GM23338 (cell line): Measurements from ENCODE around the gene LMF1. TPM values are rescaled to one million over a fixed set of nuclear protein-coding genes. Genes with fewer than 3 reads are reported as not detected.

Source experiments
- ATAC-seq: fragments of 200-7000 bp; cut with Tn5 transposase; 3 replicates; pipeline ENCODE4 v1.9.1; 2020
- DNase-seq: peaks from one replicate; pipeline ENCODE4 v3.0.0-alpha.2; 2015; ENCODE audit warnings: low spot score
- H2AFZ ChIP-seq: fragments of 200-600 bp; sonication (generic); 2 replicates; pipeline ENCODE4 v1.8.0; 2016; ENCODE audit warnings: antibody characterized with exemption, mild to moderate bottlenecking, moderate library complexity
- H3F3A ChIP-seq: fragments of 200-600 bp; sonication (generic); replicated peaks from 2 replicates; pipeline ENCODE4 v1.8.0; 2017; ENCODE audit warnings: antibody characterized with exemption, mixed run types, low read depth
- H3K27ac ChIP-seq: fragments of 200-600 bp; sonication (generic); 2 replicates; pipeline ENCODE4 v1.6.1; 2016; ENCODE audit warnings: low read depth
- H3K27me3 ChIP-seq: fragments of 200-600 bp; sonication (generic); 2 replicates; pipeline ENCODE4 v1.8.0; 2016; ENCODE audit warnings: mild to moderate bottlenecking, mixed run types, moderate library complexity; ENCODE audit not compliant: insufficient read depth
- H3K36me3 ChIP-seq: fragments of 200-600 bp; sonication (generic); 2 replicates; pipeline ENCODE4 v1.8.0; 2016; ENCODE audit warnings: mild to moderate bottlenecking; ENCODE audit not compliant: insufficient read depth
- H3K4me1 ChIP-seq: fragments of 200-600 bp; sonication (generic); 2 replicates; pipeline ENCODE4 v1.8.0; 2016; ENCODE audit warnings: mild to moderate bottlenecking, moderate library complexity; ENCODE audit not compliant: insufficient read depth
- H3K4me2 ChIP-seq: fragments of 200-600 bp; sonication (generic); 2 replicates; pipeline ENCODE4 v1.7.1; 2017; ENCODE audit warnings: mixed run types
- H3K4me3 ChIP-seq: fragments of 200-600 bp; sonication (generic); 2 replicates; pipeline ENCODE4 v1.6.1; 2016; ENCODE audit warnings: mixed run types
- H3K79me2 ChIP-seq: fragments of 200-600 bp; sonication (generic); replicated peaks from 2 replicates; pipeline ENCODE4 v1.8.0; 2017; ENCODE audit warnings: mild to moderate bottlenecking; ENCODE audit not compliant: insufficient read depth
- H3K9me2 ChIP-seq: fragments of 200-600 bp; sonication (generic); 2 replicates; pipeline ENCODE4 v1.8.0; 2017; ENCODE audit not compliant: insufficient read depth
- H4K20me1 ChIP-seq: fragments of 200-600 bp; sonication (generic); replicated peaks from 2 replicates; pipeline ENCODE4 v1.8.0; 2017; ENCODE audit warnings: mild to moderate bottlenecking; ENCODE audit not compliant: insufficient read depth
- H3K27ac Mint-ChIP-seq: 2 replicates; pipeline ENCODE4 v1.8.0; 2020; ENCODE audit warnings: inconsistent platforms, mild to moderate bottlenecking, moderate library complexity, mixed read lengths
- H3K27me3 Mint-ChIP-seq: 3 replicates; pipeline ENCODE4 v1.8.0; 2022; ENCODE audit warnings: low read depth, mild to moderate bottlenecking, moderate library complexity, mixed read lengths, inconsistent platforms; ENCODE audit not compliant: insufficient read depth, poor library complexity
- H3K36me3 Mint-ChIP-seq: 3 replicates; pipeline ENCODE4 v1.8.0; 2021; ENCODE audit warnings: low read depth, mild to moderate bottlenecking, inconsistent platforms, moderate library complexity, mixed read lengths
- H3K4me1 Mint-ChIP-seq: 3 replicates; pipeline ENCODE4 v1.8.0; 2020; ENCODE audit warnings: mild to moderate bottlenecking, inconsistent platforms, mixed read lengths
- H3K4me3 Mint-ChIP-seq: 3 replicates; pipeline ENCODE4 v1.8.0; 2021; ENCODE audit warnings: moderate library complexity, mild to moderate bottlenecking, inconsistent platforms, mixed read lengths
- H3K9me3 Mint-ChIP-seq: 3 replicates; pipeline ENCODE4 v1.8.0; 2020; ENCODE audit warnings: moderate library complexity, mild to moderate bottlenecking, inconsistent platforms, mixed read lengths
- CREB1 ChIP-seq: fragments of 250-450 bp; sonication (Bioruptor Pico); IDR thresholded peaks from 2 replicates; pipeline ENCODE4 v1.5.0; 2020; ENCODE audit warnings: low read depth, mild to moderate bottlenecking, moderate library complexity
- CTCF ChIP-seq, 2 experiments: fragments of 200-600 bp in 1 of 2; sonication (generic) in 1 of 2; conservative IDR thresholded peaks; 2 replicates each; pipeline versions ENCODE4 v1.5.1 to v1.6.1; 2016 to 2017; ENCODE audit warnings: antibody characterized with exemption in 2 of 2, low read depth in 2 of 2, mild to moderate bottlenecking in 2 of 2, moderate library complexity in 1 of 2
- JUNB ChIP-seq: IDR thresholded peaks from one replicate; pipeline ENCODE4 v1.6.1; 2016; ENCODE audit warnings: antibody characterized with exemption; ENCODE audit not compliant: unreplicated experiment
- POLR2AphosphoS5 ChIP-seq: IDR thresholded peaks from 2 replicates; pipeline ENCODE4 v1.6.1; 2016; ENCODE audit warnings: antibody characterized with exemption, low read depth
- STAT1 ChIP-seq: IDR thresholded peaks from one replicate; pipeline ENCODE4 v1.6.1; 2016; ENCODE audit warnings: antibody characterized with exemption; ENCODE audit not compliant: unreplicated experiment
- ZNF114 ChIP-seq: fragments of 250-450 bp; sonication (Bioruptor Pico); IDR thresholded peaks from 2 replicates; pipeline ENCODE4 v1.5.0; 2020; ENCODE audit warnings: mild to moderate bottlenecking, moderate library complexity
- ZNF331 ChIP-seq: fragments of 250-450 bp; sonication (Bioruptor Pico); IDR thresholded peaks from 2 replicates; pipeline ENCODE4 v1.5.0; 2020; ENCODE audit warnings: low read depth, mild to moderate bottlenecking, moderate library complexity
- polyA plus RNA-seq: library from polyadenylated mRNA; unstranded; fragments of >200 nt; fragmentation: Nextera tagmentation; extraction: Ambion mirVana; gene quantifications from 2 replicates; pipeline ENCODE4 v1.2.1, GENCODE V29; 2016
- total RNA-seq: library from RNA; depleted of rRNA; stranded (reverse); fragments of >200 nt; shearing (Covaris generic); gene quantifications from 2 replicates; pipeline ENCODE4 v1.2.3, GENCODE V29; 2014
- TF ChIP-seq, protein P1 (sequence below): fragments of 250-450 bp; sonication (Bioruptor Pico); IDR thresholded peaks from 2 replicates; pipeline ENCODE4 v1.5.0; 2020; ENCODE audit warnings: mild to moderate bottlenecking, moderate library complexity
- TF ChIP-seq, protein P2 (sequence below): IDR thresholded peaks from 2 replicates; pipeline ENCODE4 v1.6.1; 2016; ENCODE audit warnings: antibody characterized with exemption

The LMF1 gene
- total and polyA plus RNA-seq, 2 experiments from 2014 or later = 4.2 to 10.1 TPM

- Mint-ChIP-seq H3K36me3 (0 out of 3 replicates have a peak, but pooled peaks cover 3% of the 10 kb centered on the region), H3K4me3 (peak overlapping the region; percentile 98), H3K27me3 (peaks cover 27% of the 10 kb centered on the region), H3K9me3 (peaks cover 5% of the 10 kb centered on the region; the same call in 2 of the 3 replicates), H3K27ac (peak overlapping the region; percentile 86), H3K4me1 (peaks cover 12% of the 10 kb centered on the region)
- Histone ChIP-seq H3K4me2 (peak overlapping the region; percentile 93), H2AFZ (peak overlapping the region; percentile 99), H3K79me2 (peaks cover 4% of the 10 kb centered on the region; the same call in 1 of the 2 replicates), H3K27ac (peak overlapping the region; percentile 84; the same call in 1 of the 2 replicates), H3K4me3 (peak overlapping the region; percentile 90), H3K4me1 (no peaks in the 10 kb centered on the region), H4K20me1 (peaks cover 3% of the 10 kb centered on the region; the same call in 1 of the 2 replicates), H3K27me3 (peaks cover 24% of the 10 kb centered on the region), H3F3A (peaks cover 6% of the 10 kb centered on the region), H3K36me3 (no peaks in the 10 kb centered on the region), H3K9me2 (no peaks in the 10 kb centered on the region)
- DNase-seq = peak; percentile 97
- peak; percentile 92 for ATAC-seq
- no peak for TF ChIP-seq JUNB
- TF ChIP-seq, protein P1, sequence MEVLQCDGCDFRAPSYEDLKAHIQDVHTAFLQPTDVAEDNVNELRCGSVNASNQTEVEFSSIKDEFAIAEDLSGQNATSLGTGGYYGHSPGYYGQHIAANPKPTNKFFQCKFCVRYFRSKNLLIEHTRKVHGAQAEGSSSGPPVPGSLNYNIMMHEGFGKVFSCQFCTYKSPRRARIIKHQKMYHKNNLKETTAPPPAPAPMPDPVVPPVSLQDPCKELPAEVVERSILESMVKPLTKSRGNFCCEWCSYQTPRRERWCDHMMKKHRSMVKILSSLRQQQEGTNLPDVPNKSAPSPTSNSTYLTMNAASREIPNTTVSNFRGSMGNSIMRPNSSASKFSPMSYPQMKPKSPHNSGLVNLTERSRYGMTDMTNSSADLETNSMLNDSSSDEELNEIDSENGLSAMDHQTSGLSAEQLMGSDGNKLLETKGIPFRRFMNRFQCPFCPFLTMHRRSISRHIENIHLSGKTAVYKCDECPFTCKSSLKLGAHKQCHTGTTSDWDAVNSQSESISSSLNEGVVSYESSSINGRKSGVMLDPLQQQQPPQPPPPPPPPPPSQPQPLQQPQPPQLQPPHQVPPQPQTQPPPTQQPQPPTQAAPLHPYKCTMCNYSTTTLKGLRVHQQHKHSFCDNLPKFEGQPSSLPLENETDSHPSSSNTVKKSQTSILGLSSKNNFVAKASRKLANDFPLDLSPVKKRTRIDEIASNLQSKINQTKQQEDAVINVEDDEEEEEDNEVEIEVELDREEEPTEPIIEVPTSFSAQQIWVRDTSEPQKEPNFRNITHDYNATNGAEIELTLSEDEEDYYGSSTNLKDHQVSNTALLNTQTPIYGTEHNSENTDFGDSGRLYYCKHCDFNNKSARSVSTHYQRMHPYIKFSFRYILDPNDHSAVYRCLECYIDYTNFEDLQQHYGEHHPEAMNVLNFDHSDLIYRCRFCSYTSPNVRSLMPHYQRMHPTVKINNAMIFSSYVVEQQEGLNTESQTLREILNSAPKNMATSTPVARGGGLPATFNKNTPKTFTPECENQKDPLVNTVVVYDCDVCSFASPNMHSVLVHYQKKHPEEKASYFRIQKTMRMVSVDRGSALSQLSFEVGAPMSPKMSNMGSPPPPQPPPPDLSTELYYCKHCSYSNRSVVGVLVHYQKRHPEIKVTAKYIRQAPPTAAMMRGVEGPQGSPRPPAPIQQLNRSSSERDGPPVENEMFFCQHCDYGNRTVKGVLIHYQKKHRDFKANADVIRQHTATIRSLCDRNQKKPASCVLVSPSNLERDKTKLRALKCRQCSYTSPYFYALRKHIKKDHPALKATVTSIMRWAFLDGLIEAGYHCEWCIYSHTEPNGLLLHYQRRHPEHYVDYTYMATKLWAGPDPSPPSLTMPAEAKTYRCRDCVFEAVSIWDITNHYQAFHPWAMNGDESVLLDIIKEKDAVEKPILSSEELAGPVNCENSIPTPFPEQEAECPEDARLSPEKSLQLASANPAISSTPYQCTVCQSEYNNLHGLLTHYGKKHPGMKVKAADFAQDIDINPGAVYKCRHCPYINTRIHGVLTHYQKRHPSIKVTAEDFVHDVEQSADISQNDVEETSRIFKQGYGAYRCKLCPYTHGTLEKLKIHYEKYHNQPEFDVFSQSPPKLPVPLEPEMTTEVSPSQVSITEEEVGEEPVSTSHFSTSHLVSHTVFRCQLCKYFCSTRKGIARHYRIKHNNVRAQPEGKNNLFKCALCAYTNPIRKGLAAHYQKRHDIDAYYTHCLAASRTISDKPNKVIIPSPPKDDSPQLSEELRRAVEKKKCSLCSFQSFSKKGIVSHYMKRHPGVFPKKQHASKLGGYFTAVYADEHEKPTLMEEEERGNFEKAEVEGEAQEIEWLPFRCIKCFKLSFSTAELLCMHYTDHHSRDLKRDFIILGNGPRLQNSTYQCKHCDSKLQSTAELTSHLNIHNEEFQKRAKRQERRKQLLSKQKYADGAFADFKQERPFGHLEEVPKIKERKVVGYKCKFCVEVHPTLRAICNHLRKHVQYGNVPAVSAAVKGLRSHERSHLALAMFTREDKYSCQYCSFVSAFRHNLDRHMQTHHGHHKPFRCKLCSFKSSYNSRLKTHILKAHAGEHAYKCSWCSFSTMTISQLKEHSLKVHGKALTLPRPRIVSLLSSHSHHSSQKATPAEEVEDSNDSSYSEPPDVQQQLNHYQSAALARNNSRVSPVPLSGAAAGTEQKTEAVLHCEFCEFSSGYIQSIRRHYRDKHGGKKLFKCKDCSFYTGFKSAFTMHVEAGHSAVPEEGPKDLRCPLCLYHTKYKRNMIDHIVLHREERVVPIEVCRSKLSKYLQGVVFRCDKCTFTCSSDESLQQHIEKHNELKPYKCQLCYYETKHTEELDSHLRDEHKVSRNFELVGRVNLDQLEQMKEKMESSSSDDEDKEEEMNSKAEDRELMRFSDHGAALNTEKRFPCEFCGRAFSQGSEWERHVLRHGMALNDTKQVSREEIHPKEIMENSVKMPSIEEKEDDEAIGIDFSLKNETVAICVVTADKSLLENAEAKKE = no peak
- TF ChIP-seq POLR2AphosphoS5 = peak; percentile 74
- TF ChIP-seq, protein P2, sequence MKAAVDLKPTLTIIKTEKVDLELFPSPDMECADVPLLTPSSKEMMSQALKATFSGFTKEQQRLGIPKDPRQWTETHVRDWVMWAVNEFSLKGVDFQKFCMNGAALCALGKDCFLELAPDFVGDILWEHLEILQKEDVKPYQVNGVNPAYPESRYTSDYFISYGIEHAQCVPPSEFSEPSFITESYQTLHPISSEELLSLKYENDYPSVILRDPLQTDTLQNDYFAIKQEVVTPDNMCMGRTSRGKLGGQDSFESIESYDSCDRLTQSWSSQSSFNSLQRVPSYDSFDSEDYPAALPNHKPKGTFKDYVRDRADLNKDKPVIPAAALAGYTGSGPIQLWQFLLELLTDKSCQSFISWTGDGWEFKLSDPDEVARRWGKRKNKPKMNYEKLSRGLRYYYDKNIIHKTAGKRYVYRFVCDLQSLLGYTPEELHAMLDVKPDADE = peak; percentile 96
- TF ChIP-seq STAT1 = no peak
- no peak for TF ChIP-seq CTCF (conservative IDR thresholded peaks at IDR 0.05; ENCODE audit: low read depth in 2 of 2)
- TF ChIP-seq ZNF114 (CRISPR knock-in tag) = 0 out of 2 replicates have a peak, but pooled peaks have one; percentile 20
- TF ChIP-seq ZNF331 (CRISPR knock-in tag) = no peak
- TF ChIP-seq CREB1 = peak; percentile 98
Measured at GRCh38 chr16:807347-808084, 163.3 kb downstream of the LMF1 start.
